K562 (cell line): ENCODE results near the gene KCNT1. TPM values are rescaled to one million over a fixed set of nuclear protein-coding genes. Genes with fewer than 3 reads are reported as not detected.

Experiments
- ATAC-seq: fragments of 200-7000 bp; cut with Tn5 transposase; 3 replicates; pipeline ENCODE4 v1.9.1; 2020; ENCODE audit warnings: moderate library complexity
- BruUV-seq: library from RNA; stranded (reverse); fragments of 400-500 nt; replicated peaks from 2 replicates; lab custom pipeline; 2021; lab: Mats Ljungman, UMichigan
- CTCF ChIA-PET: fragments of 300-600 bp; formaldehyde crosslinking; extraction: SDS; loops from one replicate; lab custom pipeline; 2021; ENCODE audit warnings: low intra/inter-chr PET ratio; lab: Yijun Ruan, JAX
- POLR2A ChIA-PET: fragments of 300-600, 350-650 bp; sonication (Branson Sonifier 250); formaldehyde crosslinking; extraction: SDS; loops from one replicate; lab custom pipeline; 2021; ENCODE audit warnings: antibody characterized with exemption, inconsistent platforms; lab: Yijun Ruan, JAX
- DNase-seq, 4 experiments: peaks; one replicate each; pipeline versions ENCODE4 v3.0.0 to v3.0.0-alpha.2; 2011 to 2018; ENCODE audit warnings: low spot score in 3 of 4, mixed read lengths in 3 of 4; ENCODE audit errors: extremely low read depth in 1 of 4
- FAIRE-seq: peaks from 2 replicates; lab custom pipeline; 2011; peaks lifted over from hg19 to GRCh38; lab: Jason Lieb, UNC
- H2AFZ ChIP-seq: 2 replicates; pipeline ENCODE4 v1.6.0; 2011; ENCODE audit warnings: low read depth, low read length, control low read depth, inconsistent platforms
- H3K27ac ChIP-seq: fragments of 200-600 bp; 3 replicates; pipeline ENCODE4 v1.8.0; 2011; ENCODE audit warnings: low read depth, mild to moderate bottlenecking, control low read depth, inconsistent platforms, low read length, moderate library complexity, mixed read lengths; ENCODE audit errors: extremely low read depth
- H3K27me3 ChIP-seq, 2 experiments: fragments of 300-600 bp in 1 of 2; 2 replicates in 1 of 2; 3 replicates in 1 of 2; pipeline versions ENCODE4 v1.6.0 to v1.8.0; 2011; ENCODE audit warnings: inconsistent platforms in 2 of 2, low read length in 2 of 2, mild to moderate bottlenecking in 1 of 2, mixed read lengths in 1 of 2, moderate library complexity in 1 of 2; ENCODE audit not compliant: control insufficient read depth in 2 of 2, insufficient read depth in 2 of 2
- H3K36me3 ChIP-seq: fragments of 300-600 bp; 3 replicates; pipeline ENCODE4 v1.8.0; 2011; ENCODE audit warnings: mild to moderate bottlenecking, low read length, inconsistent platforms; ENCODE audit not compliant: control insufficient read depth, insufficient read depth
- H3K4me1 ChIP-seq, 2 experiments: fragments of 200-600 bp in 1 of 2; replicated peaks in 1 of 2; 2 replicates in 1 of 2; 3 replicates in 1 of 2; pipeline versions ENCODE4 v1.5.1 to v1.8.0; 2011; ENCODE audit warnings: inconsistent platforms in 2 of 2, low read length in 2 of 2, mild to moderate bottlenecking in 1 of 2, mixed read lengths in 1 of 2, moderate library complexity in 1 of 2; ENCODE audit not compliant: control insufficient read depth in 2 of 2, insufficient read depth in 2 of 2
- H3K4me2 ChIP-seq: 2 replicates; pipeline ENCODE4 v1.6.1; 2011; ENCODE audit warnings: low read length, control low read depth, inconsistent platforms, mixed read lengths; ENCODE audit not compliant: insufficient read depth
- H3K4me3 ChIP-seq: fragments of 200-600 bp; sonication (generic), shearing (Covaris generic); 2 replicates; pipeline ENCODE4 v1.5.1; 2016; ENCODE audit warnings: control low read depth, inconsistent platforms
- H3K79me2 ChIP-seq: fragments of 200-600 bp; 3 replicates; pipeline ENCODE4 v1.8.0; 2011; ENCODE audit warnings: low read length, inconsistent platforms; ENCODE audit not compliant: control insufficient read depth, insufficient read depth
- H3K9ac ChIP-seq, 2 experiments: 2 replicates each; pipeline versions ENCODE4 v1.6.0 to v1.6.1; 2011; ENCODE audit warnings: low read depth in 2 of 2, low read length in 2 of 2, control low read depth in 1 of 2, inconsistent platforms in 1 of 2, mild to moderate bottlenecking in 1 of 2, mixed read lengths in 1 of 2; ENCODE audit not compliant: insufficient read depth in 1 of 2
- H3K9me1 ChIP-seq: one replicate; pipeline ENCODE4 v1.6.0; 2011; ENCODE audit warnings: inconsistent platforms, mild to moderate bottlenecking, low read length, moderate library complexity; ENCODE audit not compliant: control insufficient read depth, insufficient read depth
- H3K9me3 ChIP-seq: replicated peaks from 2 replicates; pipeline ENCODE4 v1.5.1; 2011; ENCODE audit warnings: low read depth, low read length, inconsistent platforms; ENCODE audit not compliant: control insufficient read depth, insufficient read depth
- H4K20me1 ChIP-seq: replicated peaks from 2 replicates; pipeline ENCODE4 v1.6.1; 2011; ENCODE audit warnings: low read length, inconsistent platforms, mixed read lengths; ENCODE audit not compliant: control insufficient read depth, insufficient read depth
- BRD4 ChIP-seq: fragments of 200-600 bp; sonication (generic); IDR thresholded peaks from 2 replicates; pipeline ENCODE4 v1.6.1; 2017; ENCODE audit warnings: inconsistent platforms
- CSDE1 ChIP-seq, 2 experiments: fragments of 450-650 bp; IDR thresholded peaks; 2 replicates each; pipeline ENCODE4 v1.6.1; 2016; ENCODE audit warnings: mild to moderate bottlenecking in 1 of 2
- RFX5 ChIP-seq: IDR thresholded peaks from 2 replicates; pipeline ENCODE4 v1.6.1; 2011; ENCODE audit warnings: low read depth, mild to moderate bottlenecking, improper control_type of control experiment, low read length
- TSC22D4 ChIP-seq: fragments of 450-650 bp; IDR thresholded peaks from 2 replicates; pipeline ENCODE4 v1.6.1; 2016; ENCODE audit warnings: missing genetic modification characterization, missing biosample characterization, control low read depth
- ZNF75A ChIP-seq: fragments of 450-650 bp; formaldehyde crosslinking; IDR thresholded peaks from 2 replicates; pipeline ENCODE4 v1.4.0; 2020; ENCODE audit warnings: mild to moderate bottlenecking
- WGBS: fragments of 100-300 bp; shearing (Covaris generic); methylation state at CpG from one replicate; pipeline ENCODE4 v1.1.6; 2016; ENCODE audit warnings: low coverage, mixed read lengths; ENCODE audit not compliant: insufficient coverage; ENCODE audit errors: missing lambda C conversion rate; 5-methylcytosine and 5-hydroxymethylcytosine counted together
- in situ Hi-C: fragments of 300-500 bp; cut with MboI; formaldehyde crosslinking; loops from 4 replicates; pipeline ENCODE4 v1.15.0; 2018; ENCODE audit warnings: inconsistent platforms, mixed read lengths
- intact Hi-C: fragments of 100-400 bp; cut with micrococcal nuclease; formaldehyde crosslinking; loops from 2 replicates; pipeline ENCODE4 v1.14.2; 2022
- polyA plus RNA-seq, 8 experiments: library from polyadenylated mRNA; depleted of rRNA in 4 of 8; stranded (reverse) in 5 of 8; unstranded in 3 of 8; fragments of >200 nt; fragmentation: Nextera tagmentation in 2 of 8; fragmentation: Illumina TruSeq in 1 of 8; extraction: Ambion mirVana in 2 of 8; extraction: Trizol in 1 of 8; gene quantifications; 2 replicates each; pipeline versions ENCODE4 v1.2.1 to v1.2.3, GENCODE V29; 2011 to 2014; ENCODE audit warnings: inconsistent platforms in 1 of 8, missing spikeins in 1 of 8
- total RNA-seq, 7 experiments: library from RNA; depleted of rRNA in 6 of 7; stranded (reverse); fragments of >200 nt in 6 of 7; fragmentation: Illumina TruSeq in 2 of 7; extraction: Trizol in 2 of 7; gene quantifications; 2 replicates each; pipeline versions ENCODE4 v1.2.1 to v1.2.3, GENCODE V29; 2011 to 2021; ENCODE audit warnings: low replicate concordance in 1 of 7
- TF ChIP-seq, protein P1 (sequence below): sonication (generic); formaldehyde crosslinking; IDR thresholded peaks from 2 replicates; pipeline ENCODE4 v1.5.0; 2020; ENCODE audit warnings: missing genetic modification reagents

Gene KCNT1
- total and polyA plus RNA-seq, 9 of the 15 experiments (the other 6 are each of a cell fraction or from before 2014, with no cell fraction given), result 0.05 TPM; not detected in 8

- ChIA-PET POLR2A (interaction anchor here (0.6 to 0.7 kb wide), 2 partner anchors 83 to 539 kb away, joined by 3 read pairs; no protein-coding TSS in a partner anchor), CTCF (no interaction called here)
- no TSS peak for BruUV-seq
- Histone ChIP-seq H3K79me2 (no peaks in the 10 kb centered on the region), H3K27me3 (peaks cover 59 to 90% of the 10 kb centered on the region in 2 experiments), H3K36me3 (no peaks in the 10 kb centered on the region), H3K4me3 (no peak overlapping the region), H3K4me2 (no peak overlapping the region), H3K9ac (no peak overlapping the region), H2AFZ (no peak overlapping the region), H4K20me1 (peaks cover 29% of the 10 kb centered on the region), H3K4me1 (peaks cover 0 to 59% of the 10 kb centered on the region in 2 experiments; a peak in 2 of 5 replicates), H3K9me3 (no peaks in the 10 kb centered on the region), H3K27ac (no peak overlapping the region), H3K9me1 (no peaks in the 10 kb centered on the region)
- FAIRE-seq (no peak), ATAC-seq (no peak), DNase-seq (no peak)
- intact Hi-C loops, result no loop called here
- 4% methylated on average over 21 of the region's 24 CpGs for WGBS
- in situ Hi-C loops, result no loop called here
- TF ChIP-seq TSC22D4 (tag), result no peak
- TF ChIP-seq, protein P1, sequence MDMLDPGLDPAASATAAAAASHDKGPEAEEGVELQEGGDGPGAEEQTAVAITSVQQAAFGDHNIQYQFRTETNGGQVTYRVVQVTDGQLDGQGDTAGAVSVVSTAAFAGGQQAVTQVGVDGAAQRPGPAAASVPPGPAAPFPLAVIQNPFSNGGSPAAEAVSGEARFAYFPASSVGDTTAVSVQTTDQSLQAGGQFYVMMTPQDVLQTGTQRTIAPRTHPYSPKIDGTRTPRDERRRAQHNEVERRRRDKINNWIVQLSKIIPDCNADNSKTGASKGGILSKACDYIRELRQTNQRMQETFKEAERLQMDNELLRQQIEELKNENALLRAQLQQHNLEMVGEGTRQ (CRISPR knock-in tag), result peak; percentile 21; the same call in 1 of the 2 replicates
Observed at GRCh38 chr9:135782946-135783345, 81.0 kb downstream of the KCNT1 start.

- intact Hi-C loops, result no loop called here
- POLR2A ChIA-PET, result interaction anchor here (0.7 kb wide), 1 partner anchor 540 kb away, joined by 3 read pairs; no protein-coding TSS in a partner anchor
- Histone ChIP-seq H3K4me2 (no peak overlapping the region), H3K9ac (no peak overlapping the region), H3K79me2 (no peaks in the 10 kb centered on the region), H3K27ac (no peak overlapping the region), H4K20me1 (peaks cover 25% of the 10 kb centered on the region), H2AFZ (no peak overlapping the region), H3K9me3 (no peaks in the 10 kb centered on the region), H3K9me1 (no peaks in the 10 kb centered on the region), H3K36me3 (no peaks in the 10 kb centered on the region), H3K4me3 (no peak overlapping the region), H3K4me1 (peaks cover 0 to 63% of the 10 kb centered on the region in 2 experiments; a peak in 2 of 5 replicates), H3K27me3 (peaks cover 67 to 92% of the 10 kb centered on the region in 2 experiments)
- 4% methylated on average over 29 of the region's 30 CpGs for WGBS
- DNase-seq (no peak), FAIRE-seq (no peak), ATAC-seq (no peak)
- CTCF ChIA-PET, result no interaction called here
- in situ Hi-C loops, result no loop called here
- no TSS peak for BruUV-seq
- TF ChIP-seq CSDE1 (IDR thresholded peaks at IDR 0.05), result no peak
- TF ChIP-seq BRD4, result no peak
- TF ChIP-seq ZNF75A (CRISPR knock-in tag), result no peak
- no peak for TF ChIP-seq RFX5
Observed at GRCh38 chr9:135783540-135784245, 81.7 kb downstream of the KCNT1 start.
